A549 (cell line): ENCODE measurements around the gene DQX1. TPM values are rescaled to one million over a fixed set of nuclear protein-coding genes. Genes with fewer than 3 reads are reported as not detected.

Experiments
- ATAC-seq, 2 experiments: fragments of 200-7000 bp in 1 of 2; fragments of >200 bp in 1 of 2; cut with Nextera tagmentation in 1 of 2; cut with Tn5 transposase in 1 of 2; 3 replicates each; pipeline versions ENCODE4 v1.8.0 to v1.9.1; 2018 to 2020; ENCODE audit warnings: mild to moderate bottlenecking in 1 of 2, moderate library complexity in 1 of 2
- CTCF ChIA-PET: fragments of 300-600 bp; sonication (Branson Sonifier 250); formaldehyde crosslinking; extraction: SDS; loops from one replicate; lab custom pipeline; 2021; ENCODE audit warnings: antibody characterized with exemption, inconsistent platforms; lab: Yijun Ruan, JAX
- POLR2A ChIA-PET: fragments of 350-600 bp; formaldehyde crosslinking; extraction: SDS; loops from one replicate; lab custom pipeline; 2021; ENCODE audit warnings: antibody characterized with exemption, inconsistent platforms; lab: Yijun Ruan, JAX
- DNase-seq, 2 experiments: peaks; one replicate each; pipeline versions ENCODE4 v3.0.0 to v3.0.0-alpha.2; 2011 to 2016; ENCODE audit warnings: low read depth in 1 of 2, low spot score in 1 of 2
- FAIRE-seq: peaks from 2 replicates; lab custom pipeline; 2011; peaks lifted over from hg19 to GRCh38; lab: Jason Lieb, UNC
- H3K27ac ChIP-seq, 2 experiments: fragments of >200 bp; sonication (Bioruptor Twin); formaldehyde crosslinking; 3 replicates each; pipeline ENCODE4 v1.5.1; 2016 to 2017
- H3K4me1 ChIP-seq: fragments of >200 bp; sonication (Bioruptor Twin); formaldehyde crosslinking; 3 replicates; pipeline ENCODE4 v1.6.1; 2016
- H3K4me2 ChIP-seq: fragments of >200 bp; sonication (Bioruptor Twin); formaldehyde crosslinking; 3 replicates; pipeline ENCODE4 v1.6.1; 2016
- H3K4me3 ChIP-seq: fragments of >200 bp; sonication (Bioruptor Twin); formaldehyde crosslinking; 3 replicates; pipeline ENCODE4 v1.5.1; 2016
- H3K9me3 ChIP-seq: fragments of >200 bp; sonication (Bioruptor Twin); formaldehyde crosslinking; 3 replicates; pipeline ENCODE4 v1.6.1; 2016
- ATOH8 ChIP-seq: fragments of 250-450 bp; sonication (Bioruptor Pico); IDR thresholded peaks from 2 replicates; pipeline ENCODE4 v1.5.0; 2020; ENCODE audit warnings: low read depth, mild to moderate bottlenecking, moderate library complexity
- BCL3 ChIP-seq: fragments of >200 bp; sonication (Bioruptor Twin); formaldehyde crosslinking; IDR thresholded peaks from 3 replicates; pipeline ENCODE4 v1.6.1; 2016
- BHLHE40 ChIP-seq: IDR thresholded peaks from 2 replicates; pipeline ENCODE4 v1.6.1; 2012; ENCODE audit warnings: low read depth, low read length, inconsistent platforms
- CHD2 ChIP-seq: fragments of 150-350 bp; IDR thresholded peaks from 2 replicates; pipeline ENCODE4 v1.6.1; 2014; ENCODE audit warnings: low read length; ENCODE audit not compliant: partially characterized antibody
- CTCF ChIP-seq: fragments of >200 bp; sonication (Bioruptor Twin); formaldehyde crosslinking; IDR thresholded peaks from 3 replicates; pipeline ENCODE4 v1.5.1; 2016
- EHF ChIP-seq: fragments of 250-450 bp; sonication (Bioruptor Pico); IDR thresholded peaks from 2 replicates; pipeline ENCODE4 v1.5.0; 2020; ENCODE audit warnings: mild to moderate bottlenecking
- EP300 ChIP-seq, 2 experiments: fragments of >200 bp; sonication (Bioruptor Twin); formaldehyde crosslinking; IDR thresholded peaks; 2 replicates in 1 of 2; 3 replicates in 1 of 2; pipeline ENCODE4 v1.6.1; 2016 to 2017
- ESRRA ChIP-seq: fragments of 150-350 bp; IDR thresholded peaks from 2 replicates; pipeline ENCODE4 v1.6.1; 2014; ENCODE audit warnings: mild to moderate bottlenecking, low read length, borderline replicate concordance
- HDAC2 ChIP-seq: fragments of 200-600 bp; sonication (generic); IDR thresholded peaks from 2 replicates; pipeline ENCODE4 v1.6.1; 2016
- HEYL ChIP-seq: fragments of 250-450 bp; sonication (Bioruptor Pico); IDR thresholded peaks from 2 replicates; pipeline ENCODE4 v1.8.0; 2021; ENCODE audit warnings: mild to moderate bottlenecking, moderate library complexity
- HOXA7 ChIP-seq: fragments of 250-450 bp; sonication (Bioruptor Pico); IDR thresholded peaks from 2 replicates; pipeline ENCODE4 v1.5.0; 2020; ENCODE audit warnings: mild to moderate bottlenecking, moderate library complexity
- KDM1A ChIP-seq: fragments of 200-600 bp; sonication (generic); IDR thresholded peaks from 2 replicates; pipeline ENCODE4 v1.6.1; 2016; ENCODE audit warnings: low read depth, mild to moderate bottlenecking
- MAFK ChIP-seq: fragments of 450-650 bp; IDR thresholded peaks from 2 replicates; pipeline ENCODE4 v1.6.1; 2014; ENCODE audit not compliant: partially characterized antibody
- NFE2L2 ChIP-seq: fragments of 150-350 bp; conservative IDR thresholded peaks from 2 replicates; pipeline ENCODE4 v1.6.1; 2014; ENCODE audit warnings: low read length
- NR3C1 ChIP-seq: fragments of >200 bp; sonication (Bioruptor Twin); formaldehyde crosslinking; IDR thresholded peaks from 3 replicates; pipeline ENCODE4 v1.6.1; 2017
- PBX3 ChIP-seq: IDR thresholded peaks from 2 replicates; pipeline ENCODE4 v1.6.1; 2012
- POLR2A ChIP-seq: IDR thresholded peaks from 2 replicates; pipeline ENCODE4 v1.6.1; 2012; ENCODE audit warnings: mild to moderate bottlenecking, low read length
- RCOR1 ChIP-seq: fragments of 150-350 bp; IDR thresholded peaks from 2 replicates; pipeline ENCODE4 v1.6.1; 2014; ENCODE audit warnings: antibody characterized with exemption, low read length, low read depth
- ZFP36 ChIP-seq: fragments of 450-650 bp; IDR thresholded peaks from 2 replicates; pipeline ENCODE4 v1.6.1; 2014; ENCODE audit warnings: borderline replicate concordance; ENCODE audit not compliant: partially characterized antibody
- ZSCAN20 ChIP-seq: fragments of 250-450 bp; sonication (Bioruptor Pico); IDR thresholded peaks from 2 replicates; pipeline ENCODE4 v1.8.0; 2022; ENCODE audit warnings: mild to moderate bottlenecking, moderate library complexity
- WGBS: methylation state at CpG from one replicate; pipeline ENCODE4 v1.1.6; 2017; ENCODE audit errors: missing lambda C conversion rate; 5-methylcytosine and 5-hydroxymethylcytosine counted together
- polyA plus RNA-seq, 4 experiments: library from polyadenylated mRNA; depleted of rRNA in 3 of 4; stranded (reverse); fragments of >200 nt; fragmentation: RNase III in 1 of 4; extraction: RNeasy Plus Mini Kit Qiagen cat#74134 plus additional on column Dnase treatment in 1 of 4; gene quantifications; 2 replicates in 3 of 4; 3 replicates in 1 of 4; pipeline ENCODE4 v1.2.3, GENCODE V29; 2011 to 2017

Gene DQX1
- polyA plus RNA-seq, 2 of the 4 experiments (the other 2 are of a cell fraction): 0.15 to 0.39 TPM

- peak; percentile 17; the same call in 2 of the 3 replicates for TF ChIP-seq CTCF
- TF ChIP-seq ATOH8 (CRISPR knock-in tag): no peak
- TF ChIP-seq, all 56 proteins: peak for 1
- POLR2A ChIA-PET: no interaction called here
- CTCF ChIA-PET: interaction anchor here (1.2 to 5.2 kb wide), 7 partner anchors 7 to 115 kb away, joined by 3 to 37 read pairs (median 5); partner anchors contain the start of genes CCDC142, INO80B and TTC31
- Histone ChIP-seq H3K4me2 (no peak overlapping the region), H3K9me3 (no peaks in the 10 kb centered on the region), H3K27ac (no peak overlapping the region), H3K4me1 (peaks cover 16% of the 10 kb centered on the region), H3K4me3 (no peak overlapping the region)
- FAIRE-seq (no peak), DNase-seq (peak in 1 of 2 experiments; percentile 44), ATAC-seq (no peak)
- 93% methylated on average over 5 of the region's 5 CpGs for WGBS
Observed at GRCh38 chr2:74474899-74475298, 51.1 kb downstream of the DQX1 start.

DNA sequence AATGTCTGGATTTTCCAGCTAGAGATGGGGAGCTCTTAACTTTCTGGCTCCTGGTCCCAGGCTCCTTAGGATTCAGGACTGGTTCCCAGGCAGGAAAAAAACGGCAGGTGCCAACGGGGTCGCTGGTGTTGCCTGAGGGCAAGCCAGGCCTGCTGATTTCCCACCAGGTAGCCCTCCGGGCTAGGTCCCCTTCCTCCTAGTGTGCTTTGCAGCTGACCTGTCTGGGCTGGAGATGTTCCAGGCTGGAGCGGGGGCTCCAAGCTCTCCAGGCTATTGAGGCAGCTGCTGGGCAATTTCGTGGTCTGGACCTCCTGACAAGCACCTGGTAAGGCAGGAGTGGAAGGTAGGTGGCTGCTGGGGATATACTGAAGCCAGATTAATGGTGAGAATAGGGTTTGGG, 51.5 kb downstream of the DQX1 start:
- H3K4me1 ChIP-seq: peaks cover 16% of the 10 kb centered on the region
- POLR2A ChIA-PET: no interaction called here
- no peak for TF ChIP-seq NFE2L2
- TF ChIP-seq, all 56 proteins: peak for 0
- FAIRE-seq (no peak), ATAC-seq (no peak), DNase-seq (no peak)
- CTCF ChIA-PET: interaction anchor here (0.6 to 5.2 kb wide), 6 partner anchors 8 to 115 kb away, joined by 3 to 37 read pairs (median 5); partner anchors contain the start of genes CCDC142 and TTC31
- no peaks in the 10 kb centered on the region for H3K9me3 ChIP-seq
- no peak overlapping the region for H3K4me2 ChIP-seq
- 86% methylated on average over 6 of the region's 6 CpGs for WGBS
- H3K4me3 ChIP-seq: no peak overlapping the region
- no peak overlapping the region for H3K27ac ChIP-seq

DNA sequence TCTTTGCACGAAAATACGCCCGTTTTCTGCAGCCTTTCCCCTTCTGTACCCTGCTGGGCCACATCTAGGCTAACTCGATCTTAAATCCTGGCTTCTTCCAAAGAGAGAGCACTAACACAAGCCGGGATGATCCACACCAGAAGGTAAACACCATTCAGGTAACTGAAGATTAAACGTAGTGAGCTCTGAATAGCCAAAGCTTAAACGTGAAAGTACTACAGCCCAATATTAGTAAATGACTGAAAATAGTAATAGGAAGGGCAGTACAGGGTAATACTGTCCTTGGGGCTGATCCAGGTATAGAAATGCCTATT, 53.1 kb downstream of the DQX1 start:
- POLR2A ChIA-PET: interaction anchor here (0.9 to 3.1 kb wide), 6 partner anchors 9 to 33 kb away, joined by 3 to 37 read pairs (median 8); partner anchors contain the start of genes CCDC142, INO80B, TTC31 and WBP1

DNA sequence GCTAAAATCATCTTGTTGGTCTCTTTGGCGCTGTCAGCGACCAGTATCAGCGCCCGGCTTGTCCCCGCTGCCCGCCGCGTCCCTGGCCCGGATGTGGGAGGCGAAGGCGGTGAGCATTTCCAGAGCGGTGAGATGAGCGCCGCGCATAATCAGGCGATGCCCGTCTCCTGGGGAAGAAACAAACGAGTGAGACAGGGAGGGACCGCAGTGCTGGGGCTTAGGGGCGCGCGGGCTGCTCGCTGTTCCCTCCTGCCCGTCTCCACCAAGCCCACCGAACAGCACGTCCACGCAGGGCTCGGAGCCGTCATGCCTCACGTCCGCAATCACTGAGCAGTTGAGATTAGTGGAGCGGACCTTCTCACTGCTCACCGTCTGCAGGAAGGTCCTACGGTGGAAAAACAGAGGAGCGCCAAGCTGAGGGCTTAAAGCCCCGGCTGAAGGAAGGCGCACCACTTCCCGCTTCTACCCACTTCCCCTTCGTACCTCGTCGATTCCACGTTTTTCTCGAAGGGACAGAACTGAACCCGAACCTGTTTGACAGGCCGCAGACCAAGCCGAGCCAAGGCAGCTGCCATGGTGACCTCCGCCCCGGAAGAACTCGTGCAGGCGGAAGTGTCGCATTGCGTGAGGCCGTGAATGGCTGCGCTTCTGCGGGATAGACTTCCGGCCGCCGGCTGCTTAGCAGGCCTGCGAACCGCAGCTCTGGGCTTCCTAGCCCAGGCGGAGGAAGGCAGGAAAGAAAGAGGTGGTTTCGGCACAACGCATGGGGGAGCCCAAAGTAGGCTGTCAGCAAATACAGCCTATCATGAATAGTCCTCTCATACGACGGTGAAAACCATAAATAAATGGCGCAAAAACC, 53.7 kb downstream of the DQX1 start, which contains the start of gene MRPL53:
Gene MRPL53, minus strand, starts transcription at position 595 of the 859 bp plus-strand sequence. Its CDS starts 20 bp downstream, at position 575.
- ATAC-seq (peak; percentile 93 to 94), DNase-seq (peak; percentile 70 to 98), FAIRE-seq (no peak)
- Histone ChIP-seq H3K4me3 (peak within 1 kb of the TSS; percentile 63), H3K9me3 (no peaks in the 10 kb centered on the region), H3K4me2 (peak within 1 kb of the TSS; percentile 92), H3K4me1 (peaks cover 16% of the 10 kb centered on the region), H3K27ac (peak within 1 kb of the TSS; percentile 86 to 91)
- CTCF ChIA-PET: interaction anchor here (0.6 to 5.2 kb wide), 6 partner anchors 10 to 1264 kb away, joined by 3 to 37 read pairs (median 4); partner anchors contain the start of genes CCDC142, LBX2 and TTC31
- POLR2A ChIA-PET: interaction anchor here (0.6 to 3.1 kb wide), 7 partner anchors 9 to 32 kb away, joined by 3 to 37 read pairs (median 7); partner anchors contain the start of genes CCDC142, INO80B, TTC31 and WBP1
- WGBS: 1% methylated on average over 66 of the region's 66 CpGs
- TF ChIP-seq HOXA7 (CRISPR knock-in tag): no peak; the same call in 1 of the 2 replicates
- 0 out of 2 replicates have a peak, but pooled peaks have one; percentile 71 for TF ChIP-seq HDAC2
- no peak; the same call in 1 of the 2 replicates for TF ChIP-seq EHF (CRISPR knock-in tag)
- TF ChIP-seq ZFP36: no peak
- no peak; the same call in 1 of the 2 replicates for TF ChIP-seq ESRRA
- TF ChIP-seq BHLHE40: no peak
- TF ChIP-seq KDM1A: no peak
- no peak for TF ChIP-seq NR3C1
- TF ChIP-seq MAFK: peak; percentile 29
- peak; percentile 20 for TF ChIP-seq CHD2
- TF ChIP-seq HEYL: no peak
- no peak for TF ChIP-seq RCOR1
- no peak for TF ChIP-seq ZSCAN20 (CRISPR knock-in tag)
- no peak for TF ChIP-seq EP300 (IDR thresholded peaks at IDR 0.05)
- peak; percentile 94 for TF ChIP-seq POLR2A
- peak; percentile 93 for TF ChIP-seq PBX3

More for the DNA sequence above, 53.1 kb downstream of the DQX1 start:
- DNase-seq (no peak), ATAC-seq (peak in 1 of 2 experiments; percentile 1; a peak in 4 of 6 replicates), FAIRE-seq (no peak)
- Histone ChIP-seq H3K4me2 (peak overlapping the region; percentile 92), H3K4me1 (peaks cover 16% of the 10 kb centered on the region), H3K27ac (peak overlapping the region; percentile 86 to 91), H3K4me3 (peak overlapping the region; percentile 63), H3K9me3 (no peaks in the 10 kb centered on the region)
- WGBS: 6% methylated on average over 7 of the region's 7 CpGs
- CTCF ChIA-PET: interaction anchor here (0.6 to 5.2 kb wide), 6 partner anchors 9 to 1264 kb away, joined by 3 to 37 read pairs (median 4); partner anchors contain the start of genes CCDC142, LBX2 and TTC31
- TF ChIP-seq BCL3: no peak; the same call in 2 of the 3 replicates
- TF ChIP-seq MAFK: no peak
- 0 out of 2 replicates have a peak, but pooled peaks have one; percentile 12 for TF ChIP-seq HOXA7 (CRISPR knock-in tag)
